ENCODE data around the gene LPAR3. TPM values are rescaled to one million over a fixed set of nuclear protein-coding genes. Genes with fewer than 3 reads are reported as not detected.

LPAR3 gene
- total RNA-seq, 2 experiments from 2014 or later = 0.58 to 0.81 TPM

- no peak for ATAC-seq
- peaks cover 58% of the 10 kb centered on the region for H3K4me1 Mint-ChIP-seq (ENCODE audit: low read depth)
- no peak overlapping the region for H3K4me3 Mint-ChIP-seq
- CTCF ChIA-PET = interaction anchor here (0.7 to 1.6 kb wide), 5 partner anchors 8 to 398 kb away, joined by 3 to 5 read pairs (median 3); no protein-coding TSS in a partner anchor
- no peak overlapping the region for H3K27ac Mint-ChIP-seq
- no peak for TF ChIP-seq CTCF (IDR thresholded peaks at IDR 0.05)
- H3K27me3 Mint-ChIP-seq = no peaks in the 10 kb centered on the region
- H3K9me3 Mint-ChIP-seq = no peaks in the 10 kb centered on the region
- DNase-seq = no peak
- POLR2A ChIA-PET = no interaction called here
- intact Hi-C loops (cut with micrococcal nuclease) = no loop called here
- H3K36me3 Mint-ChIP-seq (ENCODE audit: low read depth) = no peaks in the 10 kb centered on the region
These were observed 36.2 kb downstream of the LPAR3 start for GRCh38 chr1:84856726-84857270.

GRCh38 chr1:84855691-84856630 lies 37.0 kb downstream of the LPAR3 start:
- ChIA-PET CTCF (interaction anchor here (0.8 to 1.6 kb wide), 4 partner anchors 9 to 399 kb away, joined by 3 to 5 read pairs (median 3); no protein-coding TSS in a partner anchor), POLR2A (no interaction called here)
- ATAC-seq = no peak
- no peaks in the 10 kb centered on the region for H3K36me3 Mint-ChIP-seq (ENCODE audit: low read depth)
- no peak overlapping the region for H3K4me3 Mint-ChIP-seq
- peaks cover 49% of the 10 kb centered on the region for H3K4me1 Mint-ChIP-seq (ENCODE audit: low read depth)
- no peak for TF ChIP-seq CTCF (IDR thresholded peaks at IDR 0.05)
- no peaks in the 10 kb centered on the region for H3K9me3 Mint-ChIP-seq
- no peaks in the 10 kb centered on the region for H3K27me3 Mint-ChIP-seq
- peak overlapping the region; percentile 21 for H3K27ac Mint-ChIP-seq
- intact Hi-C loops (cut with micrococcal nuclease) = no loop called here
- DNase-seq = no peak

- ATAC-seq (no peak), DNase-seq (no peak)
- Mint-ChIP-seq H3K27me3 (no peaks in the 10 kb centered on the region), H3K27ac (no peak overlapping the region), H3K36me3 (ENCODE audit: low read depth) (no peaks in the 10 kb centered on the region), H3K4me3 (no peak overlapping the region), H3K9me3 (no peaks in the 10 kb centered on the region), H3K4me1 (ENCODE audit: low read depth) (peaks cover 46% of the 10 kb centered on the region)
- POLR2A ChIA-PET = no interaction called here
- intact Hi-C loops (cut with micrococcal nuclease) = no loop called here
- TF ChIP-seq CTCF (IDR thresholded peaks at IDR 0.05) = no peak
- CTCF ChIA-PET = interaction anchor here (0.5 to 1.6 kb wide), 2 partner anchors 10 to 115 kb away, joined by 3 to 5 read pairs; no protein-coding TSS in a partner anchor
These were observed 37.8 kb downstream of the LPAR3 start for GRCh38 chr1:84855168-84855567.

DNA sequence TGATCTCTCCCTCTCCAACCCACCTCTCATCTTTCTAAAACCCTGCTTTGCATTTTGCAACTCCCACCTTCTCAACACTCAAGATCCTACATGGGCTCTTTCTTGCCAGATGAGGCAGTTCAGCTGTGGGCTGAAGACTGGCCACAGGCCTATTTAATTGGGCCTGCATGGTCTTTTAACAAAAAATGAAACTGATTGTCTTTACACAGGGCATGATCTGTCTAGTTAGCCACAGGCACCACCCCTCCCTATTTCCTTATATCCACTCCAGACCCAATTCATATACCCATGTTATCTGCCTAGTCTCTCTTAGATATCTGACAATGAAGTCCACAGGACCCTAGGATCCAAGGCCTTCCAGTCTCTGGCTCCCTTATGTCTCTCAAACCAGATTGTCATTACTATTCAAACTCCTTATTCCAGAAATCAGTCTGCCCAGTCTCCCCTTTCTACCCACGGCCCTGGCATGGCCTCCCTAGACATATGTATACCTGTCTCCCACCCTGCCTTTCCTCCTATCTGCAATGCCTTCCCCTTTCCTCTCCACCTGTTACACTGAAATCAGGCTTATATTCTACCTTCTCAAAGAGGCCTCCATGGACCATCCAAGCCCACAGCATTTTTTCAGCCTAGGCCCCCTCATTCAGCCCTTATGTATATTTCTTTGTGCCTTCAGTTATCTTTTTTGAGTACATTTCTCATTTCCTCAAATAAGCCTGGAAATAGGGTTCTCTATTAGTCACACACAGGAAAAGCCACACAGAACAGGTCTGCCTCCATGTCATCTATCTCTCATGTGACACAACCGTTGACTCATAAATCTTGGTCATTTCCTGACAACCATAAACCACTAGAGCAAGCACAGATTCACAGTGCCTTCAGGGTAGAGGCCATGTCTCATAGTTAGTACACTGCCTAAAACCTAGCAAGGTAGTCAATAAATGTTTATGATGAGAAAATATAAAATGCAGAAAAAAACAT lies 39.0 kb downstream of the LPAR3 start:
- H3K9me3 Mint-ChIP-seq = no peaks in the 10 kb centered on the region
- POLR2A ChIA-PET = interaction anchor here (1.3 kb wide), 1 partner anchor 8 kb away, joined by 5 read pairs; no protein-coding TSS in a partner anchor
- peak; percentile 60 for DNase-seq
- no peaks in the 10 kb centered on the region for H3K27me3 Mint-ChIP-seq
- no peaks in the 10 kb centered on the region for H3K36me3 Mint-ChIP-seq (ENCODE audit: low read depth)
- no peak for TF ChIP-seq CTCF (IDR thresholded peaks at IDR 0.05)
- peak; percentile 100 for ATAC-seq
- peaks cover 37% of the 10 kb centered on the region for H3K4me1 Mint-ChIP-seq (ENCODE audit: low read depth)
- intact Hi-C loops (cut with micrococcal nuclease) = no loop called here
- CTCF ChIA-PET = interaction anchor here (0.5 to 1.4 kb wide), 4 partner anchors 7 to 114 kb away, joined by 3 to 4 read pairs (median 4); no protein-coding TSS in a partner anchor
- peak overlapping the region; percentile 82 for H3K27ac Mint-ChIP-seq
- H3K4me3 Mint-ChIP-seq = no peak overlapping the region
